ENCODE measurements around the gene MACROD2. TPM values are rescaled to one million over a fixed set of nuclear protein-coding genes. Genes with fewer than 3 reads are reported as not detected.

MACROD2 gene
- total RNA-seq, 3 donors from 2014 or later, result 3.2 to 7.6 (median 6.4) TPM

DNA sequence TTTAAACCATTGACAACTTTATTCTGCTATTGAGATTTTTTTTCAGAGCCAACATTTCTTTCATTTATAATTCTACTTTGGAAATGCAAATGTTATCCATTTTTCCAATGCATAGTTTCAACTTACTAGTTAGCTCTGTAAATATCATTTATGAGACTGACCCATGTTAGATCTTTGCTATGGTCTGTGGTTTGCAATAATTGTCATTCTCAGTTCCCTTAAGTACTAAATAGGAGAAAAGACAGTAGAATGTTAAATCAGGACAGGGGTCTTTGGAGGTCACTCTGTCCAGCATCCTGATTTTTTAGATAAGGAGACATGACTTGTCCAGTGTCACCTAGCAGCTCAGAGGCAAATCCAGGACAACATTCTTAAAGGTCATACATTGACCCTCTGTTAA lies 864.3 kb downstream of the MACROD2 start:
- TF ChIP-seq, protein P1, sequence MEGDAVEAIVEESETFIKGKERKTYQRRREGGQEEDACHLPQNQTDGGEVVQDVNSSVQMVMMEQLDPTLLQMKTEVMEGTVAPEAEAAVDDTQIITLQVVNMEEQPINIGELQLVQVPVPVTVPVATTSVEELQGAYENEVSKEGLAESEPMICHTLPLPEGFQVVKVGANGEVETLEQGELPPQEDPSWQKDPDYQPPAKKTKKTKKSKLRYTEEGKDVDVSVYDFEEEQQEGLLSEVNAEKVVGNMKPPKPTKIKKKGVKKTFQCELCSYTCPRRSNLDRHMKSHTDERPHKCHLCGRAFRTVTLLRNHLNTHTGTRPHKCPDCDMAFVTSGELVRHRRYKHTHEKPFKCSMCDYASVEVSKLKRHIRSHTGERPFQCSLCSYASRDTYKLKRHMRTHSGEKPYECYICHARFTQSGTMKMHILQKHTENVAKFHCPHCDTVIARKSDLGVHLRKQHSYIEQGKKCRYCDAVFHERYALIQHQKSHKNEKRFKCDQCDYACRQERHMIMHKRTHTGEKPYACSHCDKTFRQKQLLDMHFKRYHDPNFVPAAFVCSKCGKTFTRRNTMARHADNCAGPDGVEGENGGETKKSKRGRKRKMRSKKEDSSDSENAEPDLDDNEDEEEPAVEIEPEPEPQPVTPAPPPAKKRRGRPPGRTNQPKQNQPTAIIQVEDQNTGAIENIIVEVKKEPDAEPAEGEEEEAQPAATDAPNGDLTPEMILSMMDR (IDR thresholded peaks at IDR 0.05), result no peak
- H3K4me3 ChIP-seq, result no peak overlapping the region
- no peaks in the 10 kb centered on the region for H3K36me3 ChIP-seq (ENCODE audit: low read depth)
- peaks cover 4% of the 10 kb centered on the region for H3K4me1 ChIP-seq (ENCODE audit: low read depth)
- DNase-seq (no peak), ATAC-seq (no peak)
- intact Hi-C loops (cut with DNase I, micrococcal nuclease), result no loop called here
- H3K9me3 ChIP-seq, result no peaks in the 10 kb centered on the region

DNA sequence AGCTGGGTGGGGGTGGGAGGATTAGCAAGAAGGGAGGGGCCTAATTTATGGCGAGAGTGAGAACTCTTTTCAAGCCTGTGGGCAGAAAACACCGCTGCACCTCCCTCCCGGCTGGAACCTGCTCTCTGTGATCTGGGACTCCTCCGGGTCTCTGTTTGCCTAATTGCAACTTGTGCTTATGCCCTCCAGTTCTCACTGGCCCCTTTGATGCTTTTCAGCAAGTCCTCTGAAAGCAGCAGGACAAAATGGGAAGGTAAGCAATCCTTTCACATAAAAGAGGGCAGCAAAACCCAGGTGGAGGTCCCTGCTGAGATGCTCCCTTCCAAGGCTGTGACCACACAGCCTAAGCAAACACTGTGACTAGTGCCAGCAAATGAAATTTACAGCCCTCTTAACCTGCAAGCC lies 865.1 kb downstream of the MACROD2 start:
- ATAC-seq, result peak; percentile 26
- intact Hi-C loops (cut with DNase I, micrococcal nuclease), result no loop called here
- H3K9me3 ChIP-seq, result no peaks in the 10 kb centered on the region
- TF ChIP-seq, protein P1 (IDR thresholded peaks at IDR 0.05), result no peak
- peaks cover 4% of the 10 kb centered on the region for H3K4me1 ChIP-seq (ENCODE audit: low read depth)
- DNase-seq, result no peak
- no peak overlapping the region for H3K4me3 ChIP-seq
- H3K36me3 ChIP-seq (ENCODE audit: low read depth), result no peaks in the 10 kb centered on the region

DNA sequence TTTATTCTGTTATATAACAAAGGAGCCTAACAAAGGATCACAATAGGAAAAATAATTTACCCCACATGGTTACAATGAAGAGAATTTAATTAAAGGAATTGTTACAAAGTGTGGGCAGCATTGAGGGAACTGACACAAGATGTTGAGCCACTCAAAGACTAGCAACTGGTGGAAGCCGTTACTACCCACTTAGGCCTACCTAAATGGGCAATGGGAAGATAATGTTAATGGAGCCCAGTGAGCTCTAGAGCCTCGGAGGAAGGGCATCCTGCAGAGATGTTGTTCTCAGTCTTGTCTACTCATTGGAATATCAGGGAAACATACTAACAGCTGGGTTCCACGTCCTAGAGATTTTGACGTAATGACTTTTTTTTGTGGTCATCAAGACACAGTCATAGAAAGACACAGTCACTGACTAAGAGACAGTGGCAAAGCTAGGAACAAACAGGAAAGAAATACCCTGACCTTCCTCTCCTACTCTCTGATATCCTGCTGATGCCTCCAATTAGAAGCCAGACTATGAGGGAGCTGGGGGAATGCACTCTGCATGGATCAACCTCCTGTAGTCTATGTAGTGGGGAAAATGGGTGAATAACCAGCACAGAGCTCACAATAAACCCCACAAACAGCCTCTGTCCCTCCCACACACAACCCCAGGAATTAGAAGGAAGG lies 865.8 kb downstream of the MACROD2 start:
- Histone ChIP-seq H3K36me3 (ENCODE audit: low read depth) (no peaks in the 10 kb centered on the region), H3K9me3 (no peaks in the 10 kb centered on the region), H3K4me3 (no peak overlapping the region), H3K4me1 (ENCODE audit: low read depth) (peaks cover under 1% of the 10 kb centered on the region)
- intact Hi-C loops (cut with DNase I, micrococcal nuclease), result no loop called here
- DNase-seq, result no peak
- TF ChIP-seq, protein P1 (IDR thresholded peaks at IDR 0.05), result no peak
- ATAC-seq, result no peak

- H3K4me3 ChIP-seq, result no peak overlapping the region
- TF ChIP-seq, protein P1 (IDR thresholded peaks at IDR 0.05), result no peak
- no peaks in the 10 kb centered on the region for H3K9me3 ChIP-seq
- intact Hi-C loops (cut with DNase I, micrococcal nuclease), result no loop called here
- H3K36me3 ChIP-seq (ENCODE audit: low read depth), result no peaks in the 10 kb centered on the region
- ATAC-seq (no peak), DNase-seq (no peak)
- H3K4me1 ChIP-seq (ENCODE audit: low read depth), result no peaks in the 10 kb centered on the region
Observed at GRCh38 chr20:14865169-14865568, 869.9 kb downstream of the MACROD2 start.

DNA sequence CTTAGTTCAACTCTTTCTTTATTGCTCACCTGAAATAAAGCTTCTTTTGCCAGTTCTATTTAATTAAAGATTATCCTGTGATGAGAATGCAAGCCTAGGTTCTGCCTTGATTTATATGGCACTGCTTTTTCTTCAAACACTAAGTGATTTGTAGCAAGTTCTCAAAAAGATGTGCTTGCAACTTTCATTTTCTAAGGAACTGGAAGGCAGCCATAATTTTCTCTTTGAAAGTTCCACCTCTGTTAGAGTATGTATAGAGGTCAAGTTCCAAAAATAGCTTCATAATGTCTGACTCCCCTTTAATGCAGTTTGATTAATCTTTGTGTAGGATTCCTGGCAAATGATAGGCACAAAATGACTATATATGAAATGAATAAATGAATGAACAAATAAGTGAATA lies 870.4 kb downstream of the MACROD2 start:
- intact Hi-C loops (cut with DNase I, micrococcal nuclease), result no loop called here
- TF ChIP-seq, protein P1 (IDR thresholded peaks at IDR 0.05), result no peak
- no peak overlapping the region for H3K4me3 ChIP-seq
- no peak for DNase-seq
- ATAC-seq, result no peak
- H3K36me3 ChIP-seq (ENCODE audit: low read depth), result no peaks in the 10 kb centered on the region
- no peaks in the 10 kb centered on the region for H3K4me1 ChIP-seq (ENCODE audit: low read depth)
- no peaks in the 10 kb centered on the region for H3K9me3 ChIP-seq
